KMS-11 (cell line): ENCODE results near the gene TTC3.

Experiments
- H2AFZ ChIP-seq: fragments of 200-600 bp; sonication (generic); 2 replicates; pipeline ENCODE4 v1.6.1; 2016; ENCODE audit warnings: antibody characterized with exemption, mixed run types, low read depth
- H3K27ac ChIP-seq: fragments of 200-600 bp; sonication (generic); 2 replicates; pipeline ENCODE4 v1.6.1; 2016; ENCODE audit warnings: mild to moderate bottlenecking, mixed run types
- H3K27me3 ChIP-seq: fragments of 200-600 bp; sonication (generic); 2 replicates; pipeline ENCODE4 v1.6.1; 2017; ENCODE audit warnings: mild to moderate bottlenecking, low read depth, mixed run types, moderate library complexity; ENCODE audit not compliant: insufficient read depth
- H3K36me3 ChIP-seq: fragments of 200-600 bp; sonication (generic); 2 replicates; pipeline ENCODE4 v1.6.1; 2017; ENCODE audit warnings: mild to moderate bottlenecking, mixed run types; ENCODE audit not compliant: insufficient read depth
- H3K4me1 ChIP-seq: fragments of 200-600 bp; sonication (generic); 2 replicates; pipeline ENCODE4 v1.6.1; 2016; ENCODE audit warnings: mild to moderate bottlenecking, low read depth, mixed run types; ENCODE audit not compliant: poor library complexity, severe bottlenecking
- H3K4me2 ChIP-seq: fragments of 200-600 bp; sonication (generic); 2 replicates; pipeline ENCODE4 v1.7.0; 2016; ENCODE audit warnings: mild to moderate bottlenecking, mixed run types
- H3K4me3 ChIP-seq: fragments of 200-600 bp; sonication (generic); IDR thresholded peaks from 2 replicates; pipeline ENCODE4 v1.6.1; 2017; ENCODE audit warnings: low read depth, low read length, mixed read lengths; ENCODE audit not compliant: insufficient read depth
- H3K79me2 ChIP-seq: fragments of 200-600 bp; sonication (generic); 2 replicates; pipeline ENCODE4 v1.6.1; 2016; ENCODE audit warnings: low read depth, mixed run types; ENCODE audit not compliant: insufficient read depth
- H3K9ac ChIP-seq: fragments of 200-600 bp; sonication (generic); 2 replicates; pipeline ENCODE4 v1.6.1; 2016; ENCODE audit warnings: mild to moderate bottlenecking, mixed run types
- H4K20me1 ChIP-seq: fragments of 200-600 bp; sonication (generic); 2 replicates; pipeline ENCODE4 v1.6.1; 2016; ENCODE audit warnings: mild to moderate bottlenecking, mixed run types; ENCODE audit not compliant: insufficient read depth
- TF ChIP-seq, protein P1 (sequence below): fragments of 200-600 bp; sonication (generic); conservative IDR thresholded peaks from 2 replicates; pipeline ENCODE4 v1.6.1; 2017; ENCODE audit warnings: low read depth, mild to moderate bottlenecking, antibody characterized with exemption, low read length, moderate library complexity, mixed read lengths

Gene TTC3

DNA sequence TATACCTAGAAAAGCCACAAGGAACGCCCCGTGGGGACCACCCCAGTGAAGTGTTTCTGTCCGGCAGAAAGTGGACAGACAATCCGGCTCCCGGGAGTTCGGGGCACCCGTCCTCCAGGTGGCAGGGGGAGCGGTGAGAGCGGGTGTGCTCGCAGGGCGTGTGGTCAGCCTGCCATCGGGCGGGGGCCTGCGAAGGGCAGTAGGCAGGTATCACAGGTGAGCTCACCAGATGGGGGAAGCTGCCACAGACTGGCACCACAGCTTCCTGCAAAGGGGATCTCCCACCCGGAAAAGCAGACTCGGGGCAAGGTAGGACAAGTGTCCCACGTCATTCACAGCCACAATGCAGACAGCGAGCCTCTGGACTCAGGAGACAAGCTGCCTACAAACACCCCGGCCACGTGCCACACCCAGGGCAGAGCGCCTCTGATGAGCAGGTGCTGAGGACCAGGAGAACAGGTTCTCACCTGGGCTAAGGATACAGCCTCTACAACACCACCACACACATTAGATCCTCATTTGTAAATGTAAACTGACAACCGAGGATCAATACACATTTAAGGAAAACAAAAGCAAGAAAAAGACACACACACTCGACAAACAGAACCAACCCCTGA lies 157.7 kb downstream of the TTC3 start:
- no peak overlapping the region for H3K4me3 ChIP-seq
- H3K79me2 ChIP-seq, result peaks cover 28% of the 10 kb centered on the region
- no peak overlapping the region for H2AFZ ChIP-seq
- no peaks in the 10 kb centered on the region for H4K20me1 ChIP-seq
- no peak overlapping the region for H3K27ac ChIP-seq
- TF ChIP-seq, protein P1, sequence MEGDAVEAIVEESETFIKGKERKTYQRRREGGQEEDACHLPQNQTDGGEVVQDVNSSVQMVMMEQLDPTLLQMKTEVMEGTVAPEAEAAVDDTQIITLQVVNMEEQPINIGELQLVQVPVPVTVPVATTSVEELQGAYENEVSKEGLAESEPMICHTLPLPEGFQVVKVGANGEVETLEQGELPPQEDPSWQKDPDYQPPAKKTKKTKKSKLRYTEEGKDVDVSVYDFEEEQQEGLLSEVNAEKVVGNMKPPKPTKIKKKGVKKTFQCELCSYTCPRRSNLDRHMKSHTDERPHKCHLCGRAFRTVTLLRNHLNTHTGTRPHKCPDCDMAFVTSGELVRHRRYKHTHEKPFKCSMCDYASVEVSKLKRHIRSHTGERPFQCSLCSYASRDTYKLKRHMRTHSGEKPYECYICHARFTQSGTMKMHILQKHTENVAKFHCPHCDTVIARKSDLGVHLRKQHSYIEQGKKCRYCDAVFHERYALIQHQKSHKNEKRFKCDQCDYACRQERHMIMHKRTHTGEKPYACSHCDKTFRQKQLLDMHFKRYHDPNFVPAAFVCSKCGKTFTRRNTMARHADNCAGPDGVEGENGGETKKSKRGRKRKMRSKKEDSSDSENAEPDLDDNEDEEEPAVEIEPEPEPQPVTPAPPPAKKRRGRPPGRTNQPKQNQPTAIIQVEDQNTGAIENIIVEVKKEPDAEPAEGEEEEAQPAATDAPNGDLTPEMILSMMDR, result no peak
- peaks cover 17% of the 10 kb centered on the region; the same call in 1 of the 2 replicates for H3K36me3 ChIP-seq
- H3K4me2 ChIP-seq, result no peak overlapping the region
- H3K27me3 ChIP-seq, result no peaks in the 10 kb centered on the region
- H3K9ac ChIP-seq, result no peak overlapping the region
- no peaks in the 10 kb centered on the region for H3K4me1 ChIP-seq

GRCh38 chr21:37231249-37231645 lies 158.2 kb downstream of the TTC3 start:
- no peak overlapping the region for H2AFZ ChIP-seq
- H3K27ac ChIP-seq, result no peak overlapping the region
- H3K36me3 ChIP-seq, result peaks cover 17% of the 10 kb centered on the region; the same call in 1 of the 2 replicates
- peaks cover 23% of the 10 kb centered on the region for H3K79me2 ChIP-seq
- no peaks in the 10 kb centered on the region for H4K20me1 ChIP-seq
- no peak overlapping the region for H3K4me2 ChIP-seq
- no peaks in the 10 kb centered on the region for H3K4me1 ChIP-seq
- H3K9ac ChIP-seq, result no peak overlapping the region
- H3K4me3 ChIP-seq, result no peak overlapping the region
- no peaks in the 10 kb centered on the region for H3K27me3 ChIP-seq
- TF ChIP-seq, protein P1, result no peak

DNA sequence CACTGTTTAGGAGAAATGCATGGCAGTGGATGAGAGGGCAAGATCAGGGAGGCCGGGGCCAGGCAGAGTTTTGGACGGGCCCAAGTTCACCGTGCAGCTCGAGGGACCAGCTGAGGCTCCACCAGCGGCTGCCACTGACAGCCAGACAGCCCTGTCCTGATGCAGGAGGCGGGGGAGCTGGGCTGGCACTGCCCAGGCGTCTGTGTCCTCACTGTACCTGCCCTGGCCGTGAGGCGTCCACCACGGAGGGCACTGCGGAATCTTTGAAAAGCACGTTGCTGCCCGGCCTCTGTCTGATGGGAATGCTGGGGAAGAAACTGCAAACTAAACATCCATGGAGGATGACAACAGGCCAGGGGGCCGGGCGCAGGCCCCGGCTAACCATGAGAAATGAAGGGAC lies 158.6 kb downstream of the TTC3 start:
- no peak overlapping the region for H2AFZ ChIP-seq
- no peak overlapping the region for H3K4me2 ChIP-seq
- no peaks in the 10 kb centered on the region for H3K4me1 ChIP-seq
- H4K20me1 ChIP-seq, result no peaks in the 10 kb centered on the region
- H3K27ac ChIP-seq, result no peak overlapping the region
- no peak overlapping the region for H3K4me3 ChIP-seq
- peaks cover 22% of the 10 kb centered on the region for H3K79me2 ChIP-seq
- H3K27me3 ChIP-seq, result no peaks in the 10 kb centered on the region
- H3K9ac ChIP-seq, result no peak overlapping the region
- peaks cover 17% of the 10 kb centered on the region; the same call in 1 of the 2 replicates for H3K36me3 ChIP-seq
- TF ChIP-seq, protein P1, result no peak

DNA sequence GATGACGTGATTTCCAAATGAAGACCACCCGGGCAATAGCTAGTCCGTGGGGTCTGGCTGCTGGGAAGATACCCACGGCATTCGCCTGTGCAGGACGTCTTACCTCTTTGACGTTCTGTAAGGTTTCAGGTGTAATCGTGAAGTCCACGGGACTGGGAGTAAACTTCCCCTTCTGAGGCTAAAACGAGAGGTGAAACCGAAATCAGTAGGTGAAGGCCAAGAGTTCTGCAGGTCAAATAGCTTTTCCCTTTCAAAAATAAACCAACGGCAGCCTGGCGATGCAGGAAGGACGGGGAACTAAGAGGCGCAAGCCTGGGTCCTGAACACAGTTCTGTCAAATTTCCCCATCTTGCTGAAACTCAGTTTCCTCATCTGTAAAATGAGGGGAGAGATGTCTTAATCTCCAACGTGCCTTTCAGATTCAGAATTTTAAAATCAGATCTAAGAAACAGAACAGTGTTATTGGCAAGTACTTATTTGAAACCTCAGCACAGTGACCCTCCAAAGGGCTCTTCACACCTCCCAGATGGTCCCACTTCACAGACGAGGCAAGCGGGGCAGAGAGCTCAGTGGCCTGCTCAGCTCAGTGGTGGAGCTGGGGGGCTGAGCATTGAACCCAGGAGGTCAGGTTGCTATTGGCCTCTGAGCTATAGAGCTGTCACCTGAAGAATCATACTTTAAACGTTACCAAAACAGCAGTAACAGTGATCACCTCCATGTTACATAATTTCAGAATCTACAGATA lies 159.4 kb downstream of the TTC3 start:
- Histone ChIP-seq H2AFZ (no peak overlapping the region), H3K4me1 (no peaks in the 10 kb centered on the region), H3K27ac (no peak overlapping the region), H3K4me2 (no peak overlapping the region), H3K9ac (no peak overlapping the region), H3K27me3 (no peaks in the 10 kb centered on the region), H3K79me2 (peaks cover 14% of the 10 kb centered on the region), H3K4me3 (no peak overlapping the region), H4K20me1 (no peaks in the 10 kb centered on the region), H3K36me3 (peaks cover 17% of the 10 kb centered on the region; the same call in 1 of the 2 replicates)
- TF ChIP-seq, protein P1, result no peak
